Liver (tissue), 3 donors: ENCODE results near the gene WWOX.

Experiments
- ATF3 ChIP-seq: IDR thresholded peaks from 2 replicates; pipeline ENCODE4 v1.6.1; 2016; ENCODE audit warnings: antibody characterized with exemption
- CTCF ChIP-seq: fragments of 150-350 bp; IDR thresholded peaks from 2 replicates; pipeline ENCODE4 v1.5.1; 2017; ENCODE audit warnings: improper control_type of control experiment, low read depth, low read length; ENCODE audit not compliant: missing input control
- EGR1 ChIP-seq, 2 donors: IDR thresholded peaks; 2 replicates each; pipeline ENCODE4 v1.6.1; 2016 to 2018; ENCODE audit warnings: antibody characterized with exemption in 2 of 2, low read depth in 2 of 2
- FOXA2 ChIP-seq: IDR thresholded peaks from 2 replicates; pipeline ENCODE4 v1.6.1; 2016; ENCODE audit warnings: antibody characterized with exemption
- GABPA ChIP-seq, 2 donors: IDR thresholded peaks in 1 of 2; conservative IDR thresholded peaks in 1 of 2; 2 replicates each; pipeline ENCODE4 v1.6.1; 2016; ENCODE audit warnings: antibody characterized with exemption in 2 of 2, mild to moderate bottlenecking in 1 of 2, moderate library complexity in 1 of 2
- HNF4A ChIP-seq, 2 donors: conservative IDR thresholded peaks; 2 replicates each; pipeline ENCODE4 v1.6.1; 2016; ENCODE audit warnings: antibody characterized with exemption in 2 of 2, mild to moderate bottlenecking in 2 of 2
- MAX ChIP-seq: IDR thresholded peaks from 2 replicates; pipeline ENCODE4 v1.6.1; 2016; ENCODE audit warnings: antibody characterized with exemption
- RAD21 ChIP-seq, 2 donors: IDR thresholded peaks; 2 replicates each; pipeline ENCODE4 v1.6.1; 2016; ENCODE audit warnings: antibody characterized with exemption in 2 of 2, mild to moderate bottlenecking in 2 of 2
- SP1 ChIP-seq: IDR thresholded peaks from 2 replicates; pipeline ENCODE4 v1.6.1; 2018; ENCODE audit warnings: antibody characterized with exemption, mild to moderate bottlenecking
- TAF1 ChIP-seq: conservative IDR thresholded peaks from 2 replicates; pipeline ENCODE4 v1.6.1; 2016; ENCODE audit warnings: antibody characterized with exemption, mild to moderate bottlenecking
- YY1 ChIP-seq: IDR thresholded peaks from 2 replicates; pipeline ENCODE4 v1.6.1; 2016; ENCODE audit warnings: antibody characterized with exemption, mild to moderate bottlenecking
- ZBTB33 ChIP-seq: IDR thresholded peaks from 2 replicates; pipeline ENCODE4 v1.6.1; 2016; ENCODE audit warnings: antibody characterized with exemption
- donor health status: healthy.
- donor health status: healthy.

GRCh38 chr16:78919852-78920251, 820.4 kb downstream of the WWOX start:
- TF ChIP-seq GABPA (IDR thresholded peaks at IDR 0.05 in 1 of 2, conservative IDR thresholded peaks at IDR 0.05 in 1 of 2) = no peak
- no peak for TF ChIP-seq ZBTB33
- no peak for TF ChIP-seq CTCF
- TF ChIP-seq MAX = no peak
- no peak for TF ChIP-seq SP1
- TF ChIP-seq FOXA2 = no peak
- TF ChIP-seq ATF3 = no peak
- TF ChIP-seq YY1 = no peak
- no peak for TF ChIP-seq RAD21 (IDR thresholded peaks at IDR 0.05)
- TF ChIP-seq HNF4A (conservative IDR thresholded peaks at IDR 0.05) = no peak
- no peak for TF ChIP-seq TAF1
- TF ChIP-seq EGR1 (IDR thresholded peaks at IDR 0.05; ENCODE audit: low read depth in 2 of 2) = no peak
